HepG2 (cell line): ENCODE results near the gene ERMARD.

Source experiments
- ATF2 ChIP-seq: sonication (generic); formaldehyde crosslinking; IDR thresholded peaks from 2 replicates; pipeline ENCODE4 v1.4.0; 2020; ENCODE audit warnings: missing genetic modification reagents
- CBFB ChIP-seq: sonication (generic); formaldehyde crosslinking; IDR thresholded peaks from 2 replicates; pipeline ENCODE4 v1.4.0; 2020; ENCODE audit warnings: missing genetic modification reagents
- CTCF ChIP-seq: sonication (generic); formaldehyde crosslinking; IDR thresholded peaks from 2 replicates; pipeline ENCODE4 v1.5.0; 2020; ENCODE audit warnings: mild to moderate bottlenecking, missing genetic modification reagents, moderate library complexity
- FIP1L1 ChIP-seq: fragments of 200-400 bp; formaldehyde crosslinking; IDR thresholded peaks from 2 replicates; pipeline ENCODE4 v1.6.1; 2018; ENCODE audit warnings: low read depth, mild to moderate bottlenecking, low read length, moderate library complexity, borderline replicate concordance; ENCODE audit not compliant: insufficient read depth
- HNRNPL ChIP-seq: fragments of 200-400 bp; formaldehyde crosslinking; IDR thresholded peaks from 2 replicates; pipeline ENCODE4 v1.6.1; 2017; ENCODE audit warnings: mild to moderate bottlenecking, low read depth, low read length
- NFE2L2 ChIP-seq: fragments of 150-350 bp; IDR thresholded peaks from 2 replicates; pipeline ENCODE4 v1.6.1; 2014; ENCODE audit warnings: low read length
- PATZ1 ChIP-seq: sonication (generic); formaldehyde crosslinking; IDR thresholded peaks from 2 replicates; pipeline ENCODE4 v1.4.0; 2020; ENCODE audit warnings: missing genetic modification reagents
- SNRNP70 ChIP-seq: fragments of 200-400 bp; formaldehyde crosslinking; IDR thresholded peaks from 2 replicates; pipeline ENCODE4 v1.6.1; 2017; ENCODE audit warnings: mild to moderate bottlenecking, low read depth, low read length, moderate library complexity
- SP1 ChIP-seq, 2 experiments: fragments of 450-650 bp in 1 of 2; sonication (generic) in 1 of 2; formaldehyde crosslinking in 1 of 2; IDR thresholded peaks; 2 replicates each; pipeline versions ENCODE4 v1.4.0 to v1.6.1; 2016 to 2020; ENCODE audit warnings: missing genetic modification reagents in 1 of 2
- TRIM24 ChIP-seq: sonication (generic); formaldehyde crosslinking; IDR thresholded peaks from 2 replicates; pipeline ENCODE4 v1.8.0; 2022; ENCODE audit warnings: mild to moderate bottlenecking, missing genetic modification reagents
- ZBTB7B ChIP-seq: sonication (generic); formaldehyde crosslinking; IDR thresholded peaks from 2 replicates; pipeline ENCODE4 v1.4.0; 2020; ENCODE audit warnings: missing genetic modification reagents
- ZC3H4 ChIP-seq: sonication (generic); formaldehyde crosslinking; IDR thresholded peaks from 2 replicates; pipeline ENCODE4 v1.4.0; 2020; ENCODE audit warnings: missing genetic modification reagents, borderline replicate concordance
- ZNF747 ChIP-seq: sonication (generic); formaldehyde crosslinking; IDR thresholded peaks from 2 replicates; pipeline ENCODE4 v1.8.1; 2023; ENCODE audit warnings: missing genetic modification reagents, mild to moderate bottlenecking, borderline replicate concordance

- TF ChIP-seq HNRNPL (no peak), PATZ1 (CRISPR knock-in tag) (no peak), ATF2 (CRISPR knock-in tag) (no peak), ZBTB7B (CRISPR knock-in tag) (no peak), NFE2L2 (no peak), ZNF747 (CRISPR knock-in tag) (no peak), CTCF (CRISPR knock-in tag) (no peak), TRIM24 (CRISPR knock-in tag) (no peak), SNRNP70 (no peak), SP1 (IDR thresholded peaks at IDR 0.05) (no peak), SP1 (CRISPR knock-in tag; IDR thresholded peaks at IDR 0.05) (no peak), CBFB (no peak), ZC3H4 (no peak), FIP1L1 (no peak)
Observed at GRCh38 chr6:169719117-169719516, 32.3 kb upstream of the ERMARD start.
